ENCODE measurements around the gene LRRC71.

LRRC71 gene

GRCh38 chr1:156948708-156949107 is 28.3 kb downstream of the LRRC71 start:
- peak; percentile 25 for DNase-seq

DNA sequence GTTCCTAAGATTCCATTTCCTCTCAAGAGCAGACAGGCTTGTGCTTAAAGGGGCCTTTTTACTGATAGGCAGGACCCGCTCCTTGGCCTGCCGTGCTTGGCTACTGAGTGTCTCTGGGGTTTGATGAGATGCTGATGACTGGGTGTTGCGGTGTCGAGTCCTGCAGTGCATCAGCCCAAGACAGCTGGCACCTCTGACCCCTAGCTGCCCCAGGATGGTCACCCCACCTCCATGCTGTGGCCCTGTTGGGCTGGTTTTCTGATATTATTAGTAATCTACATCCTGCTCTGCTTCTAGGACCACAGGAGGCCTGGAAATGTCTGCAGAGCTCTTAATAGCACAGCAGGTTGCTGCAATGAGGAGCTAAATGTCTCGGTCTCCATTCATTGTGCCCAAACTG is 28.7 kb downstream of the LRRC71 start:
- no peak for DNase-seq

DNA sequence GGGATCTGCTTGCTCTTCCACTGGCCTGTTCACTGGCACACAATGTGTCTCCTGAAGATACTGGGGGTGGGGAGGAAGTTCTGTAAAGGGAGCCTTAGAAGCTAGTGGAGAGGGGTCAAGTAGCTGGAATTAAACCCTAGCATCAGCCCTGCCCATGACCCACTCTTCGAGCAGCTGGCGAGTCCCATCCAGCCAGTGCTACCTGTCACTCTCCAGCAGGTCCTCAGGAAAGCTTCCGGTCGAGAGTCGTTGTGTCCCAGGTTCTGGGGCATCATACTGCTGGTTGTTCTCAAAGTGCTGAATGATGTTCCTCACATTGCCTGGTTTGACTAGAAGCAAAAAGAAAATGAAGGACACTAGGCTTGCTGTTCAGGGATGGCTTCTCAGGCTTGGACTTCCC is 30.9 kb downstream of the LRRC71 start:
- no peak for DNase-seq

DNA sequence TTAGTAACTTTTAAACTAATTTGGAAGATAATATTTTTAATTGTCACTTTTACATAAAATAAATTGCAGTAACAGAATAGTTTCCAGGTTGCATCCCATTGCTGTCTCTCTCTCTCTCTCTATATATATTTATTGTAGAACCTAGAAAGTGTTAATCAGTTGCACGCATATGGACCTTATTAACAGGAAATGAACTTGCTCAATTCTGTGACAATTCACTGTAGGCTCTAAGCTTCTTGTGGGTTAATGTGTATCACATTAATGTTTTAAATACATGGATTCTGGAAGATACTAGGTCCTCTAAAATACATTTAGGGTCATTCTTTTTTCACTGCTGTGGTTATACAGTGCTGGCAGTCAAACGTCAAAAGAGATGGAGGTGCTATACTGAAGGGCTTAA is 33.1 kb downstream of the LRRC71 start:
- no peak for DNase-seq

GRCh38 chr1:156956333-156956732 is 35.9 kb downstream of the LRRC71 start:
- DNase-seq: no peak

DNA sequence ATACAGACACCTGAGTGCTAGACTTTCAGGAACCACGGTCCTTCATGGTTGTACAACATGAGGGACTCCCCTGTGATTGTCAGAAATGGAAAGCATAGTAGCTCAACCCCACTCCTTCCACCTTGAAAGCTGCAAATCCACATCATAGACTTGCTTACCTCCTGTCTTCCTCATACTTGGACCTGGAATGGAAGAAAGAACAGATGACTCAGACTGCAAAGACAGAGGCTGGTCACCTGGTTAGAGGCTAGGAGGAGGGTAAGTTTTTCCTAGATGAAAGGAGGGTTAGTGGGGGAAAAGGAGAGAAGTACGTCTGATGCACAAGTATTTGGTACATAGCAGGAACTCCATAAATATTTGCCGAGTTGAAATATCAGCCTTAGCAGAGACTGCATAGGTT is 37.2 kb downstream of the LRRC71 start:
- no peak for DNase-seq

DNA sequence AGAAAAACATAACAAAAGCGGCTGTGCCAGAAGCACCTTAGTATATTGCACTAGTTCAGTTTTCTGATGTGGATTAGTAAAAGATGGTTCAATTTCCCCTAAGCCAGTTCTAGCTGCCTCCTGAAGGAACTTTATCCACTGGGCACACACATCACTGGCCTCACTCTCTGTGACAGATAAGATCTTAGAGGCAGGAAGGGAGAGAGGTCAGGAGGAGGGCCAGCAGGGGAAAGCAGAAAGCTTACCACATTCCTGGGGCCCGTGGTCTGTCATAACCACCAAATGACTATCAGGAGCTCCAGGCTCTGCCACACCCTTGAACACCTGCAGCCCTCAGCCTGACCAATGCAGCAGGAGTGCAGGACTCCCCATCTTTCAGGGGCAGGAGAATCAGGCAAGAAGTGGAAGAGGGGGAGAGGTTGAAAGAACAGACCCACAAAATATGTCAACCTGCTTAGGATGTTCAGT is 37.8 kb downstream of the LRRC71 start:
- no peak for DNase-seq

DNA sequence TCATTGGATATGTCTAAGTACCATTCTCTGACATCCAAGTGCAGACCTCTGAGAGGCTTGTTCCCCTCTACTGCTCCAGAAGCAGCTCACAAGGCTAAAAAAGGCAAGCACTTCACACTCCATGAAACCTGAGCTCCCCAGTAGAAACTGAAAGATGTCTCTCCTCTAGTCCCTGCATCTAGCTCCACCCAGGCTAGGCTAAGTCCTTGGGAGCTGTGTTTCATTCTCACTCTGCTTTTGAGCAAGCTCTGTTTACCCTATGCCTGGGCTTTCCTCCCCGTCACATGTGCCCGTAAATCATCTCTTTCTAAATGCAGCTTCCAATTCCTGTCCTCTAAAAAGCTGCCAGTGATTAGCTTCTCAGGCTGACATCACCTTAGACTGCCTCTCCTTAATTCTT is 39.0 kb downstream of the LRRC71 start:
- no peak for DNase-seq

DNA sequence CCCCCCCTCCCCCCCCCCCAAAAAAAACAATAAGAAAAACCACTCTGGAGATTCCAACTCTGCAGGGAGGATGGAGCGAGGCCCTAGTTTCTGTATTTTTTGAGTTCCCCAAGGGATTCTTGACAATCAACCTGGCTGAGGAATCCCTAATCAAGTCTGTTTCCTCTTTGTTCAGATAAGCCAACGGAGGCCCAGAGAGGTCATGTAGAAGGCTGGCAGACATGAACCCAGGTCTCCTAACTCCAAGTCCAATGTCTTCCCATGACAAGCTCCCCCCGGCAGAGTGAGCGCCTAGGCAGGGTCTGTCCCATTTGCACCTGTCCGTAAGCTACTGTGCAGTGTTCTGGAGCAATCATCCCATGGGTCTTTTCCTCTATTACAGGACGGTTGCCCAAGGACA is 39.5 kb downstream of the LRRC71 start:
- DNase-seq: no peak

- DNase-seq: peak; percentile 13
These were observed 41.3 kb downstream of the LRRC71 start for GRCh38 chr1:156961709-156962108.

DNA sequence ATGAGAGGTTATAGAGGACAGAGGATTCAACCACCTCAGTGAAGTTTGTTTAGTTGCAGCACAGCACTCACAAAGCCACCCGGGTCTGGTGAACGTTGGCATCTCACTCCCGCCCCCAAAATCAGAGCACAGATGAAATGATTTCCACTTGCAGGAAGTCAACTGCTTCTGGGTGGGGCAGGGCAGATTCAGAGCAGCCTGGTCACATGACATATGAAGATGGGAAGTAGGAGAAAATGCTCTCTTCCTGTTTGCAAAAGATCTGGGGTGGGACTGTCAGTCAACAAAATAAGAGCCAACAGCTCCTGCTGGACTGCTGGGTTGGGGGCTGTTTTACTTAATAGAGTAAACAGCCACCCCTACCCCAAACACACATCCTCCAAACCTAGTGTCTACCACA is 43.2 kb downstream of the LRRC71 start:
- DNase-seq: no peak

DNA sequence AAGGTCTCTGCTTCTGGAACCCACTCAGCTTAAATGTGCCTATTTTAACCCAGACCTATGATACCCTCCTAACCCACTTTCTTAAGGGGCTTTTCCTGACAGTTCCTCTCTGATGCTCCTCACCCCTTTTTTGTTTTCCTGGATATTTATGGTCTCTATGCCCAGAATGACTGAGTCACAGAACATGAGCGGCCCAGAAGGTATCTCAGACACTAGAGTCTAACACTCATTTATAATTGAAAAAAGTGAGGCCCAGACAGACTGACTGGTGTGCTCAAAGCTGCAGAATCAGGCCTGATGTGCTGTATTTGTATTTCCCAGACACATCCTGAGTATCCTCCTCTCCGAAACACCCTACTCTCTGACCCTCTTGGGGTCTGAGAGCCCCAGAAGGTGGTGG is 44.0 kb downstream of the LRRC71 start:
- no peak for DNase-seq

DNA sequence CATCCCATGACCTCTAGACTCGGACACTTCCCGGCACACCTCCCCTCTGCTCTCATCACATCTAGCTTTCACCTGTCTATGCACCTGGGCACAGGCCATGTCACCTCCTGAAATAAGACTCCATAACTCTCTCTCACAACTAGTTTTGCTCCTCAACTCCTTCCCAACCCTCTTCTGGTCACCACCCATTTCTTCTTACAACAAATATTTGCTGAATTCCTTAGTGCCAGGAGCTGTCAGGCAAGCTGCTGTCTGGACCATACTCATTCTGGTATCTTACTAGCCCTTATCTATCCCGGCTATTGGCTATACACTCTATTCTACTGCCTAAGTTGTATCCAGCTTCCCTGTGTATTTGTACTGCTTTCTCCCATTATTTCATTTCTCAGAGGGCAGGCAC is 49.1 kb downstream of the LRRC71 start:
- no peak for DNase-seq

DNA sequence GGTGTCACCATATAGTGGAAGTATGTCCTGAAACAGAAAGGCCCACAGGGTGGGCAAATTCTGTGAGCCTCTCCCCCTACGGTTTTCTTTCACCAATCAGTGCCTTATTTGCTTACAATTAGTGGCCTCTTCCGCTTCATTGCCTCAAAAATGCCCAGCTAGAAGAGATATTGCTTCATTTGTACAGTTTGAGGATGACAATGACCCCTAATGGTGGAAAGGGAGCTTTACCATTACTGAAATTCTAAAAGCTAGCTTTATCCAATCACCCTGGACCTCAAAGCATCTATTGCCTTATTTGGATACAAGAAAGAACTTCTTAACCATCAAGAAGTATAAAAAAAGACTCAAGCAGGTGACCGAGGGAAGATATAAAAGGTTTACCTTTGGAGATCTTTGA is 49.6 kb downstream of the LRRC71 start:
- DNase-seq: no peak

- DNase-seq: no peak
These were observed 53.0 kb downstream of the LRRC71 start for GRCh38 chr1:156973417-156973816.

DNA sequence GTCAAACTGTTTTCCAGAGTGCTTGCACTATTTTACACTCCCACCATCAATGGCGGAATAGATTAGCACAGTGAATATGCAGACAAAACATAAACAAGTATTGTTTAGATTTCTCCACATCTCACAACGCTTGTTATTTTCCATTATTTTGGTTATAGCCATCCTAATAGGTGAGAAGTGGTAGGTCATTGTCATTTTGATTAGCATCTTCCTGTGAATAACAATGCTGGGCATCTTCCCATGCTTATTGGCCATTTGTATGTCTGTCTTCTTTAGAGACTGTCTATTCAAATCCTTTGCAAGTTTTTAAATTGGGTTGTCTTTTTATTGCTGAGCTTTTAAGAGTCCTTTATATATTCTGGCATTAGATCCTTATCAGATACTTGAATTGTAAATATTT is 54.7 kb downstream of the LRRC71 start:
- DNase-seq: no peak

DNA sequence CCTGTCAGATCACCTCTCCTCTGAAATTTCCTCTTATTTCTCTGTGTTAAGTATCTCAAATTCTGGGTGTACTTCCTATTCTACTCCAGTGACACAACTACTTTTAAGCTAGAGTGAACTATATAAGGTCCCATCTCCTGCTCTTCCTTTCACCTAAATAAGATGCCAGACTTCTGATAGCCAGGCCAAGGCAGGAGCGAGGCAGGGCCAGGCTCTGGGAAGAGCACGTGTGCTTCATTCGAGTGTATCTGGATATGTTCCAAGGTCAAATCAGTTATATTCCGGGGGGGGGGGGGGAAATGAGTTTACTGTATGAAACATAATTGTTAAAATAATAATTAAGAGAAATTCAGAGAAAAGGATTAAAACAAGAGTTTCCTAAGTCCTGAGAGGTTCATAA is 60.1 kb downstream of the LRRC71 start:
- DNase-seq: no peak
